ENCODE data around the gene KCNK1. TPM values are rescaled to one million over a fixed set of nuclear protein-coding genes. Genes with fewer than 3 reads are reported as not detected.

The KCNK1 gene
- total RNA-seq, 2 experiments from 2014 or later = 5.0 to 5.2 TPM

GRCh38 chr1:233627376-233627775 lies 13.5 kb downstream of the KCNK1 start:
- H3K27me3 Mint-ChIP-seq = peaks cover 8% of the 10 kb centered on the region
- DNase-seq = peak; percentile 80
- intact Hi-C loops (cut with micrococcal nuclease) = loop anchor here (1.0 to 5.0 kb wide), 5 partner anchors 15 to 221 kb away; no protein-coding TSS in a partner anchor
- no peak overlapping the region for H3K4me3 Mint-ChIP-seq
- H3K4me1 Mint-ChIP-seq (ENCODE audit: low read depth) = peaks cover 12% of the 10 kb centered on the region
- CTCF ChIA-PET = interaction anchor here (0.6 to 1.3 kb wide), 2 partner anchors 27 to 37 kb away, joined by 3 read pairs; no protein-coding TSS in a partner anchor
- H3K36me3 Mint-ChIP-seq = no peaks in the 10 kb centered on the region
- peak overlapping the region; percentile 81 for H3K27ac Mint-ChIP-seq
- POLR2A ChIA-PET = interaction anchor here (0.8 to 1.7 kb wide), 2 partner anchors 14 to 30 kb away, joined by 3 to 4 read pairs; partner anchors contain the start of gene KCNK1
- no peaks in the 10 kb centered on the region for H3K9me3 Mint-ChIP-seq

- ChIA-PET POLR2A (interaction anchor here (0.8 to 1.7 kb wide), 2 partner anchors 14 to 30 kb away, joined by 3 to 4 read pairs; partner anchors contain the start of gene KCNK1), CTCF (interaction anchor here (1.3 kb wide), 1 partner anchor 27 kb away, joined by 3 read pairs; no protein-coding TSS in a partner anchor)
- Mint-ChIP-seq H3K36me3 (no peaks in the 10 kb centered on the region), H3K4me1 (ENCODE audit: low read depth) (peaks cover 12% of the 10 kb centered on the region), H3K4me3 (no peak overlapping the region), H3K9me3 (no peaks in the 10 kb centered on the region), H3K27ac (peak overlapping the region; percentile 81), H3K27me3 (peaks cover 9% of the 10 kb centered on the region)
- intact Hi-C loops (cut with micrococcal nuclease) = loop anchor here (1.0 to 5.0 kb wide), 5 partner anchors 16 to 222 kb away; no protein-coding TSS in a partner anchor
- DNase-seq = peak; percentile 46
These were observed 13.9 kb downstream of the KCNK1 start for GRCh38 chr1:233627823-233628222.

- Mint-ChIP-seq H3K27ac (no peak overlapping the region), H3K27me3 (peaks cover 7% of the 10 kb centered on the region), H3K4me3 (no peak overlapping the region), H3K4me1 (ENCODE audit: low read depth) (peaks cover 12% of the 10 kb centered on the region), H3K9me3 (no peaks in the 10 kb centered on the region), H3K36me3 (no peaks in the 10 kb centered on the region)
- intact Hi-C loops (cut with micrococcal nuclease) = loop anchor here (5.0 kb wide), 1 partner anchor 38 kb away; no protein-coding TSS in a partner anchor
- CTCF ChIA-PET = interaction anchor here (1.4 kb wide), 1 partner anchor 188 kb away, joined by 5 read pairs; no protein-coding TSS in a partner anchor
- DNase-seq = no peak
- POLR2A ChIA-PET = no interaction called here
These were observed 15.5 kb downstream of the KCNK1 start for GRCh38 chr1:233629305-233629935.

DNA sequence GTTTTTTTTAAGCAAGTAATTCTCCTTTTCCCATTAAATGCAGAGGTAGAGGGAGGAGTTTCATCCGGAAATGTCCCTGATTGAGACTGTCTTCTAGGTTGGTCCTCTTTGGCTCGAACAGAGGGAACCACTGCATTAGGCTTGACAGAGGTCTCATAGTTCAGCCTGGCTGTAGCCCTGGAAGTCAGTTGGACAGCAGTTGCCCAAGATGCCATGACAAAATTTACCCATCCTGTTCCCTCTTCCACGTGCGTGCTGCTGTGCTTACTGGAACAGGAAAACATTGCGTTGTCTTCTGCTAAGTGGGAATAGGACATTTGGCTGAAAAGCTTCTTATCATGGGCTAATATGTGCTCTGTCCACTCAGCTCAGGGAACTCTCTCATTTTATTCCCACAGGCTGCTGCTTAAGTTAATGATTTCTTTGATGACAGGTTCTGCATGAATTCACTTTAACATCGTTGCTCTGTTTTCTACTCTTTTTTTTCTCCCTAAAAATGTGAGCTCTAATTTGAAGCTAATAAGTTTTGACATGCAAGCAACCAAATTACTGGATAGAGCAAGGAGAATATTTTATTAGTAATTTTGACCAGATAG lies 18.0 kb downstream of the KCNK1 start:
- no peaks in the 10 kb centered on the region for H3K9me3 Mint-ChIP-seq
- ChIA-PET CTCF (no interaction called here), POLR2A (no interaction called here)
- H3K4me3 Mint-ChIP-seq = no peak overlapping the region
- no peaks in the 10 kb centered on the region for H3K36me3 Mint-ChIP-seq
- H3K4me1 Mint-ChIP-seq (ENCODE audit: low read depth) = peaks cover 12% of the 10 kb centered on the region
- H3K27me3 Mint-ChIP-seq = peaks cover 17% of the 10 kb centered on the region
- no peak for DNase-seq
- intact Hi-C loops (cut with micrococcal nuclease) = no loop called here
- no peak overlapping the region for H3K27ac Mint-ChIP-seq

GRCh38 chr1:233632436-233632835 lies 18.5 kb downstream of the KCNK1 start:
- CTCF ChIA-PET = interaction anchor here (0.6 kb wide), 1 partner anchor 455 kb away, joined by 3 read pairs; no protein-coding TSS in a partner anchor
- POLR2A ChIA-PET = no interaction called here
- Mint-ChIP-seq H3K4me3 (no peak overlapping the region), H3K27ac (no peak overlapping the region), H3K27me3 (peaks cover 18% of the 10 kb centered on the region), H3K4me1 (ENCODE audit: low read depth) (peaks cover 11% of the 10 kb centered on the region), H3K9me3 (no peaks in the 10 kb centered on the region), H3K36me3 (no peaks in the 10 kb centered on the region)
- intact Hi-C loops (cut with micrococcal nuclease) = no loop called here
- no peak for DNase-seq

GRCh38 chr1:233635765-233636502 lies 22.0 kb downstream of the KCNK1 start:
- intact Hi-C loops (cut with micrococcal nuclease) = no loop called here
- peaks cover 2% of the 10 kb centered on the region for H3K4me1 Mint-ChIP-seq (ENCODE audit: low read depth)
- no peak overlapping the region for H3K27ac Mint-ChIP-seq
- CTCF ChIA-PET = no interaction called here
- POLR2A ChIA-PET = no interaction called here
- peaks cover 24% of the 10 kb centered on the region for H3K27me3 Mint-ChIP-seq
- no peak overlapping the region for H3K4me3 Mint-ChIP-seq
- no peaks in the 10 kb centered on the region for H3K9me3 Mint-ChIP-seq
- no peaks in the 10 kb centered on the region for H3K36me3 Mint-ChIP-seq
- DNase-seq = no peak

DNA sequence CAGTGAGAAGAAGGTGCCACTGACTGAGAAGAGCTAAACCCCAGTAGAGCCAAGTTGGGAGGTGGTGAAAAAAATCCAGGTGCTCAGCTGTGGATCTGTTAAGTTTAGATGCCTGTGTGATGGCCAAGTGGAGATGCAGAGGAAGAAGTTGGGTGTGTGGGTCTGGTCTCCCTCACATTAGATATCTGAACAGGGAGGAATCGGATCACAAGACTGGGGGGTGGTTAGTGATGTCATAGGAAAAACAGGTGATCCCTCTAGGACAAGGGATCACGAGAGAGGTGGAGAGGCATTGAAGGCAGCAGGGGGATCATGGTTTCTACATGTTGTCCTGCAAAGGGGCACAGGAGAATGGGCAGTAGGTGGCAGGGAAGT lies 22.6 kb downstream of the KCNK1 start:
- intact Hi-C loops (cut with micrococcal nuclease) = no loop called here
- Mint-ChIP-seq H3K4me3 (no peak overlapping the region), H3K9me3 (no peaks in the 10 kb centered on the region), H3K36me3 (no peaks in the 10 kb centered on the region), H3K27ac (no peak overlapping the region), H3K4me1 (ENCODE audit: low read depth) (peaks cover 2% of the 10 kb centered on the region), H3K27me3 (peaks cover 23% of the 10 kb centered on the region)
- CTCF ChIA-PET = no interaction called here
- no peak for DNase-seq
- POLR2A ChIA-PET = no interaction called here

DNA sequence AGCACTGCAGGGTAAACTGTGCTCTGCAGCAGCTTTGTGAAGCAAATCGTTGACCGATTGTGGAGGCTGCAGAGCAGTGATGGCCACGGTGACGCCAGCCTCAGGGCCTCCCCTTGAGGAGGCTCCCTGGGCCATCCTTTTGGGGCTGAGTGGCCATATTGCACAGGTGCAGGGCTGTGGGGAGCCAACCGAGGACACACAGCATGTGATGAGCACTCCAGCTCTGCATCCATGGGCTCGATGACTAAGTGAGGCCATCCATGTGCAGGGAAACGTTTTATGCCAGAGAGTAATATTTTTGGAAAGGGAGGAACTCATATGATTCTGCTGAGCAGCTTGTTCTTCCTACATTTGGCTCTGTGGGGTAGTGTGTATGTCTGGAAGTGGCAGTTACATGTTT lies 24.6 kb downstream of the KCNK1 start:
- ChIA-PET POLR2A (interaction anchor here (0.6 kb wide), 1 partner anchor 28 kb away, joined by 3 read pairs; no protein-coding TSS in a partner anchor), CTCF (no interaction called here)
- Mint-ChIP-seq H3K27ac (no peak overlapping the region), H3K4me1 (ENCODE audit: low read depth) (peaks cover 2% of the 10 kb centered on the region), H3K9me3 (no peaks in the 10 kb centered on the region), H3K36me3 (no peaks in the 10 kb centered on the region), H3K4me3 (no peak overlapping the region), H3K27me3 (peaks cover 19% of the 10 kb centered on the region)
- DNase-seq = no peak
- intact Hi-C loops (cut with micrococcal nuclease) = no loop called here

GRCh38 chr1:233639611-233640010 lies 25.7 kb downstream of the KCNK1 start:
- intact Hi-C loops (cut with micrococcal nuclease) = no loop called here
- Mint-ChIP-seq H3K27me3 (peaks cover 19% of the 10 kb centered on the region), H3K9me3 (no peaks in the 10 kb centered on the region), H3K27ac (no peak overlapping the region), H3K4me3 (no peak overlapping the region), H3K36me3 (no peaks in the 10 kb centered on the region), H3K4me1 (ENCODE audit: low read depth) (peaks cover 2% of the 10 kb centered on the region)
- POLR2A ChIA-PET = no interaction called here
- CTCF ChIA-PET = no interaction called here
- DNase-seq = no peak

GRCh38 chr1:233640179-233640578 lies 26.3 kb downstream of the KCNK1 start:
- Mint-ChIP-seq H3K4me1 (ENCODE audit: low read depth) (peaks cover 2% of the 10 kb centered on the region), H3K9me3 (no peaks in the 10 kb centered on the region), H3K27me3 (peaks cover 19% of the 10 kb centered on the region), H3K36me3 (no peaks in the 10 kb centered on the region), H3K27ac (no peak overlapping the region), H3K4me3 (no peak overlapping the region)
- no peak for DNase-seq
- CTCF ChIA-PET = no interaction called here
- intact Hi-C loops (cut with micrococcal nuclease) = no loop called here
- POLR2A ChIA-PET = no interaction called here

GRCh38 chr1:233641029-233641428 lies 27.1 kb downstream of the KCNK1 start:
- CTCF ChIA-PET = no interaction called here
- intact Hi-C loops (cut with micrococcal nuclease) = no loop called here
- POLR2A ChIA-PET = no interaction called here
- Mint-ChIP-seq H3K4me1 (ENCODE audit: low read depth) (peaks cover 2% of the 10 kb centered on the region), H3K36me3 (no peaks in the 10 kb centered on the region), H3K9me3 (no peaks in the 10 kb centered on the region), H3K4me3 (no peak overlapping the region), H3K27me3 (peaks cover 16% of the 10 kb centered on the region), H3K27ac (no peak overlapping the region)
- no peak for DNase-seq

DNA sequence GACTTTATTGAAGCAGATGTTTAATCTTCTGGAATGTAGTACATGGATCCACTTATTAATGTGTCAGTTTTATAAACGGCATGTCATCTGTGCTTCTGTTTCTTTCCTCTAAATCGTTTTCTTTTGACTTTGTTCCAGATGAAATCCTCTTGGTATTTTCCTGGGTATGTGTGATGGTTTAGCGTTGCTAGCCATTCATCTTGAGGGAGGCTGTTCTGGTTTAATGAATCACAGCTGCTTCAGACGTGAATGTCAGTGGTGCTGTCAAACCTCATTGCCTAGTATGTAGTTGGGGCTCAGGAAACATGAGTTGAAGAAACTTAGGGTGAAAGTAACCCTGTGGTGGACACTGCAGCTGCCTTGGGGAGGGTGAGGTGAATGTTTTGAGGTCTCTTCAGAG lies 33.2 kb downstream of the KCNK1 start:
- H3K9me3 Mint-ChIP-seq = no peaks in the 10 kb centered on the region
- H3K4me3 Mint-ChIP-seq = no peak overlapping the region
- H3K27ac Mint-ChIP-seq = no peak overlapping the region
- CTCF ChIA-PET = no interaction called here
- DNase-seq = no peak
- POLR2A ChIA-PET = no interaction called here
- peaks cover 4% of the 10 kb centered on the region for H3K27me3 Mint-ChIP-seq
- no peaks in the 10 kb centered on the region for H3K4me1 Mint-ChIP-seq (ENCODE audit: low read depth)
- intact Hi-C loops (cut with micrococcal nuclease) = no loop called here
- no peaks in the 10 kb centered on the region for H3K36me3 Mint-ChIP-seq

Data from activated CD4-positive, alpha-beta memory T cell treated with anti-CD3 and anti-CD28 coated beads for 36 hours (primary cell).